ENCODE measurements around the gene ALAS1.

GRCh38 chr3:52228751-52229291 is 30.9 kb downstream of the ALAS1 start:
- TF ChIP-seq POLR2A (IDR thresholded peaks at IDR 0.05): no peak
- TF ChIP-seq CTCF (IDR thresholded peaks at IDR 0.05): no peak
- TF ChIP-seq EP300 (IDR thresholded peaks at IDR 0.05): no peak

Data from gastroesophageal sphincter (tissue), 3 donors.